Panc1 (cell line): ENCODE results near the gene TAF6L. TPM values are rescaled to one million over a fixed set of nuclear protein-coding genes. Genes with fewer than 3 reads are reported as not detected.

Source experiments
- ATAC-seq: fragments of 200-7000 bp; cut with Tn5 transposase; 2 replicates; pipeline ENCODE4 v1.9.1; 2020; ENCODE audit warnings: mild to moderate bottlenecking, moderate library complexity
- BruUV-seq: library from RNA; stranded (reverse); fragments of 400-500 nt; replicated peaks from 2 replicates; lab custom pipeline; 2021; lab: Mats Ljungman, UMichigan
- CTCF ChIA-PET: fragments of 300-600 bp; sonication (Branson Sonifier 250); formaldehyde crosslinking; loops from one replicate; lab custom pipeline; 2022; ENCODE audit warnings: antibody characterized with exemption; lab: Charles Lee
- POLR2A ChIA-PET: fragments of 300-600 bp; sonication (Branson Sonifier 250); formaldehyde crosslinking; loops from one replicate; lab custom pipeline; 2022; ENCODE audit warnings: antibody characterized with exemption; lab: Charles Lee
- DNase-seq: peaks from one replicate; pipeline ENCODE4 v3.0.0-alpha.2; 2010; ENCODE audit warnings: low read depth, low spot score
- H3K27ac ChIP-seq: 2 replicates; pipeline ENCODE4 v1.5.1; 2011; ENCODE audit warnings: mild to moderate bottlenecking, low read length, inconsistent platforms
- H3K27me3 ChIP-seq: fragments of 200-500 bp; sonication (Bioruptor generic); 2 replicates; pipeline ENCODE4 v1.6.0; 2014; ENCODE audit warnings: low read length, inconsistent platforms; ENCODE audit not compliant: control insufficient read depth, insufficient read depth
- H3K36me3 ChIP-seq: fragments of 200-500 bp; sonication (Bioruptor generic); 2 replicates; pipeline ENCODE4 v1.5.1; 2014; ENCODE audit warnings: inconsistent platforms, mild to moderate bottlenecking, low read length, moderate library complexity; ENCODE audit not compliant: control insufficient read depth, insufficient read depth
- H3K4me1 ChIP-seq: 2 replicates; pipeline ENCODE4 v1.5.1; 2011; ENCODE audit warnings: inconsistent platforms, mild to moderate bottlenecking, low read length, moderate library complexity; ENCODE audit not compliant: control insufficient read depth, insufficient read depth
- H3K4me3 ChIP-seq, 2 experiments: 2 replicates each; pipeline ENCODE4 v1.5.1; 2011 to 2012; ENCODE audit warnings: low read depth in 2 of 2, low read length in 2 of 2, mild to moderate bottlenecking in 2 of 2, inconsistent platforms in 1 of 2, moderate library complexity in 1 of 2
- H3K9me3 ChIP-seq: fragments of 200-500 bp; sonication (Bioruptor generic); 2 replicates; pipeline ENCODE4 v1.5.1; 2014; ENCODE audit warnings: low read depth, mild to moderate bottlenecking, inconsistent platforms, low read length, moderate library complexity; ENCODE audit not compliant: control insufficient read depth, insufficient read depth
- CTCF ChIP-seq: fragments of 450-650 bp; IDR thresholded peaks from 2 replicates; pipeline ENCODE4 v1.5.1; 2017; ENCODE audit warnings: mild to moderate bottlenecking
- POLR2AphosphoS5 ChIP-seq: IDR thresholded peaks from 2 replicates; pipeline ENCODE4 v1.6.1; 2012; ENCODE audit warnings: mild to moderate bottlenecking, low read depth, low read length, moderate library complexity
- SIN3A ChIP-seq: IDR thresholded peaks from 2 replicates; pipeline ENCODE4 v1.6.1; 2012; ENCODE audit warnings: low read depth, mild to moderate bottlenecking, low read length, moderate library complexity, borderline replicate concordance; ENCODE audit not compliant: insufficient read depth
- TCF7L2 ChIP-seq: IDR thresholded peaks from 2 replicates; pipeline ENCODE4 v1.6.1; 2011; ENCODE audit warnings: mild to moderate bottlenecking, low read depth, low read length, inconsistent platforms
- in situ Hi-C: cut with HindIII; loops from 2 replicates; pipeline ENCODE4 v1.10.0; 2016; ENCODE audit warnings: low sequenced_read_pairs, low pct_unique_long_range_greater_than_20kb
- intact Hi-C: fragments of 100-400 bp; cut with micrococcal nuclease; formaldehyde crosslinking; loops from one replicate; pipeline ENCODE4 v1.10.0; 2022; ENCODE audit not compliant: unreplicated experiment
- total RNA-seq: library from RNA; stranded (reverse); gene quantifications from one replicate; pipeline ENCODE4 v1.2.1, GENCODE V29; 2021; ENCODE audit not compliant: unreplicated experiment
- TF ChIP-seq, protein P1 (sequence below), 2 experiments: IDR thresholded peaks; 2 replicates each; pipeline ENCODE4 v1.6.1; 2011 to 2012; ENCODE audit warnings: low read depth in 2 of 2, control low read depth in 1 of 2, low read length in 1 of 2, mild to moderate bottlenecking in 1 of 2, moderate library complexity in 1 of 2; ENCODE audit not compliant: insufficient read depth in 1 of 2

Gene TAF6L
- total RNA-seq, 1 experiment from 2014 or later: 32.6 TPM

DNA sequence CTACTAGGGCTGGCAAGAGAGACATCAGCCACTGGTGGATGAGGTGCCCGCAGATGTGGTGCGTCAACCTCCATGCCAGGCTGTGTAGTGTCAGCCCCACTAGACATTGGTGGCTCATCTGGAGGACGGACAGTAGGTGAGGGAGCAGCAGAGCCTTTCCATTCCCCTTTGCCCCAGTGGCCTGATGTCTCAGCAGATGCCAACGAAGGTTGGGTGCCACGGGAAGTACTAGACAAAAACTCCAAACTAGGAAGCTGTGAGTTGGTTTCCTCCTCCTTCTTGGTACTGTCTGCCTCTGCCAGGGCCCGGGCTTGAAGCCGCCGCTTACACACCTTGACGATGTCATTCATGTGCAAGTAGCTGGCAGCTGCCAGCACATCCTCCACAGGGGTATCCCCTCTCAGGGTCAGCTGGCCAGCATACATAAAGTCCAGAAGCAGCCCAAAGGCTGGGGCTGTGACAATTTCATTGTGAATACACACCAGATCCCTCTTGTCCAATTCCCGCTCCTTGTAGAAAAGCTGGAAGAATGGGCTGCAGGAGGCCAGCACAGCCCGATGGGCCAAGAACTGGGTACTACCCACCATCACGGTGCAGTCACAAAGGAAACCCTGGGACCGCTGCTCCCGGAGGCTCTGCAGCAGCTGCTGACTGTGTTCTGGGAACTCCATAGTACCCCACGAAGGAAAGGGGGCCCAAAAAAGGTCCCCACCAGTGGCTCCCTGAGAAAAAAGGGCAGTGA lies 18.0 kb upstream of the TAF6L start:
- in situ Hi-C loops (no loop called here), intact Hi-C loops (loop anchor here (5.0 kb wide), 1 partner anchor 419 kb away; no protein-coding TSS in a partner anchor)
- ATAC-seq (peak; percentile 3), DNase-seq (no peak)
- TF ChIP-seq POLR2AphosphoS5: no peak
- no peak for TF ChIP-seq CTCF
- TF ChIP-seq, protein P1, sequence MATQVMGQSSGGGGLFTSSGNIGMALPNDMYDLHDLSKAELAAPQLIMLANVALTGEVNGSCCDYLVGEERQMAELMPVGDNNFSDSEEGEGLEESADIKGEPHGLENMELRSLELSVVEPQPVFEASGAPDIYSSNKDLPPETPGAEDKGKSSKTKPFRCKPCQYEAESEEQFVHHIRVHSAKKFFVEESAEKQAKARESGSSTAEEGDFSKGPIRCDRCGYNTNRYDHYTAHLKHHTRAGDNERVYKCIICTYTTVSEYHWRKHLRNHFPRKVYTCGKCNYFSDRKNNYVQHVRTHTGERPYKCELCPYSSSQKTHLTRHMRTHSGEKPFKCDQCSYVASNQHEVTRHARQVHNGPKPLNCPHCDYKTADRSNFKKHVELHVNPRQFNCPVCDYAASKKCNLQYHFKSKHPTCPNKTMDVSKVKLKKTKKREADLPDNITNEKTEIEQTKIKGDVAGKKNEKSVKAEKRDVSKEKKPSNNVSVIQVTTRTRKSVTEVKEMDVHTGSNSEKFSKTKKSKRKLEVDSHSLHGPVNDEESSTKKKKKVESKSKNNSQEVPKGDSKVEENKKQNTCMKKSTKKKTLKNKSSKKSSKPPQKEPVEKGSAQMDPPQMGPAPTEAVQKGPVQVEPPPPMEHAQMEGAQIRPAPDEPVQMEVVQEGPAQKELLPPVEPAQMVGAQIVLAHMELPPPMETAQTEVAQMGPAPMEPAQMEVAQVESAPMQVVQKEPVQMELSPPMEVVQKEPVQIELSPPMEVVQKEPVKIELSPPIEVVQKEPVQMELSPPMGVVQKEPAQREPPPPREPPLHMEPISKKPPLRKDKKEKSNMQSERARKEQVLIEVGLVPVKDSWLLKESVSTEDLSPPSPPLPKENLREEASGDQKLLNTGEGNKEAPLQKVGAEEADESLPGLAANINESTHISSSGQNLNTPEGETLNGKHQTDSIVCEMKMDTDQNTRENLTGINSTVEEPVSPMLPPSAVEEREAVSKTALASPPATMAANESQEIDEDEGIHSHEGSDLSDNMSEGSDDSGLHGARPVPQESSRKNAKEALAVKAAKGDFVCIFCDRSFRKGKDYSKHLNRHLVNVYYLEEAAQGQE (IDR thresholded peaks at IDR 0.05; ENCODE audit: insufficient read depth in 1 of 2, low read depth in 2 of 2, low read length in 1 of 2): no peak
- TF ChIP-seq SIN3A: no peak
- no peak for TF ChIP-seq TCF7L2
- H3K9me3 ChIP-seq: no peaks in the 10 kb centered on the region
- H3K27me3 ChIP-seq: no peaks in the 10 kb centered on the region
- peak overlapping the region; percentile 98 for H3K27ac ChIP-seq
- peak overlapping the region; percentile 76 to 87 for H3K4me3 ChIP-seq
- POLR2A ChIA-PET: interaction anchor here (0.6 to 1.6 kb wide), 10 partner anchors 9 to 162 kb away, joined by 3 to 16 read pairs (median 6); partner anchors contain the start of genes HNRNPUL2 and TUT1
- TSS peak; percentile 92 for BruUV-seq
- peaks cover 8% of the 10 kb centered on the region for H3K4me1 ChIP-seq
- no peaks in the 10 kb centered on the region for H3K36me3 ChIP-seq
- CTCF ChIA-PET: interaction anchor here (0.6 to 1.2 kb wide), 4 partner anchors 18 to 105 kb away, joined by 3 to 8 read pairs (median 4); partner anchors contain the start of genes LBHD1 and TAF6L

- CTCF ChIA-PET: interaction anchor here (0.5 to 1.2 kb wide), 6 partner anchors 16 to 106 kb away, joined by 3 to 8 read pairs (median 5); partner anchors contain the start of genes LBHD1 and TAF6L
- in situ Hi-C loops: no loop called here
- intact Hi-C loops: loop anchor here (5.0 kb wide), 1 partner anchor 418 kb away; no protein-coding TSS in a partner anchor
- no TSS peak for BruUV-seq
- peaks cover 8% of the 10 kb centered on the region; the same call in 1 of the 2 replicates for H3K4me1 ChIP-seq
- peak within 1 kb of the TSS; percentile 76 to 87 for H3K4me3 ChIP-seq
- DNase-seq: peak; percentile 99
- TF ChIP-seq POLR2AphosphoS5 (peak; percentile 92), TCF7L2 (no peak)
- POLR2A ChIA-PET: interaction anchor here (0.6 to 1.6 kb wide), 13 partner anchors 10 to 618 kb away, joined by 3 to 16 read pairs (median 4); partner anchors contain the start of genes HNRNPUL2 and TUT1
- ATAC-seq: peak; percentile 98
- no peaks in the 10 kb centered on the region for H3K27me3 ChIP-seq
- peak within 1 kb of the TSS; percentile 98 for H3K27ac ChIP-seq
- H3K9me3 ChIP-seq: no peaks in the 10 kb centered on the region
- no peaks in the 10 kb centered on the region for H3K36me3 ChIP-seq
Measured at GRCh38 chr11:62753736-62754603, 17.2 kb upstream of the TAF6L start, which contains the start of gene ZBTB3. ZBTB3 (minus strand) TSS chr11:62754160; CDS start chr11:62753664, 496 bp downstream.
